Keratinocyte (primary cell): ENCODE data around the gene KCNJ16. TPM values are rescaled to one million over a fixed set of nuclear protein-coding genes. Genes with fewer than 3 reads are reported as not detected.

Experiments
- DNase-seq: peaks from one replicate; pipeline ENCODE4 v3.0.0-alpha.2; 2011; ENCODE audit warnings: low read depth, missing footprints, low spot score
- FAIRE-seq: peaks from 2 replicates; lab custom pipeline; 2011; peaks lifted over from hg19 to GRCh38; lab: Jason Lieb, UNC
- H2AFZ ChIP-seq: 2 replicates; pipeline ENCODE4 v1.6.0; 2012; ENCODE audit warnings: low read length, control low read depth, inconsistent platforms; ENCODE audit not compliant: control insufficient read depth
- H3K27ac ChIP-seq: 2 replicates; pipeline ENCODE4 v1.5.1; 2011; ENCODE audit warnings: low read length; ENCODE audit not compliant: control insufficient read depth, insufficient read depth
- H3K27me3 ChIP-seq: 3 replicates; pipeline ENCODE4 v1.6.0; 2011; ENCODE audit warnings: low read length; ENCODE audit not compliant: control insufficient read depth, insufficient read depth; ENCODE audit errors: extremely low read depth
- H3K36me3 ChIP-seq, 2 experiments: 2 replicates in 1 of 2; 3 replicates in 1 of 2; pipeline ENCODE4 v1.5.1; 2011; ENCODE audit warnings: low read length in 2 of 2, mild to moderate bottlenecking in 1 of 2; ENCODE audit not compliant: control insufficient read depth in 2 of 2, insufficient read depth in 2 of 2; ENCODE audit errors: extremely low read depth in 1 of 2
- H3K4me1 ChIP-seq: 3 replicates; pipeline ENCODE4 v1.5.1; 2011; ENCODE audit warnings: low read length; ENCODE audit not compliant: control insufficient read depth, insufficient read depth; ENCODE audit errors: extremely low read depth
- H3K4me2 ChIP-seq: 3 replicates; pipeline ENCODE4 v1.6.0; 2011; ENCODE audit warnings: low read depth, low read length; ENCODE audit not compliant: control insufficient read depth, insufficient read depth; ENCODE audit errors: extremely low read depth
- H3K4me3 ChIP-seq, 3 experiments: fragments of 200-600 bp in 1 of 3; sonication (generic) in 1 of 3; 2 replicates in 2 of 3; 3 replicates in 1 of 3; pipeline ENCODE4 v1.5.1; 2011 to 2016; ENCODE audit warnings: low read length in 3 of 3, mild to moderate bottlenecking in 3 of 3, control low read depth in 2 of 3, inconsistent platforms in 1 of 3, low read depth in 1 of 3, mixed read lengths in 1 of 3, mixed run types in 1 of 3, moderate library complexity in 1 of 3; ENCODE audit not compliant: control insufficient read depth in 2 of 3, insufficient read depth in 2 of 3; ENCODE audit errors: extremely low read depth in 1 of 3
- H3K79me2 ChIP-seq: 2 replicates; pipeline ENCODE4 v1.6.0; 2012; ENCODE audit warnings: low read length; ENCODE audit not compliant: control insufficient read depth, insufficient read depth
- H3K9ac ChIP-seq: 3 replicates; pipeline ENCODE4 v1.6.0; 2011; ENCODE audit warnings: low read length; ENCODE audit not compliant: control insufficient read depth, insufficient read depth; ENCODE audit errors: extremely low read depth
- H3K9me1 ChIP-seq: 3 replicates; pipeline ENCODE4 v1.6.0; 2011; ENCODE audit warnings: low read length; ENCODE audit not compliant: control insufficient read depth, insufficient read depth; ENCODE audit errors: extremely low read depth
- H3K9me3 ChIP-seq: 2 replicates; pipeline ENCODE4 v1.5.1; 2012; ENCODE audit warnings: low read depth, low read length; ENCODE audit not compliant: control insufficient read depth
- H4K20me1 ChIP-seq: 3 replicates; pipeline ENCODE4 v1.6.0; 2011; ENCODE audit warnings: low read length; ENCODE audit not compliant: control insufficient read depth, insufficient read depth; ENCODE audit errors: extremely low read depth
- EZH2 ChIP-seq: IDR thresholded peaks from one replicate; pipeline ENCODE4 v1.6.1; 2012; ENCODE audit warnings: inconsistent platforms, mild to moderate bottlenecking, low read length, moderate library complexity
- dilution Hi-C: fragments of 300-500 bp; cut with MboI; formaldehyde crosslinking; loops from one replicate; pipeline ENCODE4 v1.7.0; 2020; ENCODE audit warnings: low sequenced_read_pairs; ENCODE audit not compliant: extremely low pct_ligation_motif_present
- polyA plus RNA-seq, 5 experiments: library from polyadenylated mRNA; depleted of rRNA in 3 of 5; stranded (reverse) in 3 of 5; stranded (forward) in 1 of 5; unstranded in 1 of 5; fragments of >200 nt; gene quantifications; 1 replicate in 1 of 5; 2 replicates in 3 of 5; 3 replicates in 1 of 5; pipeline versions ENCODE4 v1.2.1 to v1.2.3, GENCODE V29; 2011 to 2012; ENCODE audit warnings: missing spikeins in 2 of 5, low read depth in 1 of 5, low replicate concordance in 1 of 5
- TF ChIP-seq, protein P1 (sequence below), 3 experiments: IDR thresholded peaks in 1 of 3; conservative IDR thresholded peaks in 1 of 3; optimal IDR thresholded peaks in 1 of 3; 2 replicates in 2 of 3; 3 replicates in 1 of 3; pipeline versions ENCODE3 to v1.5.1; 2011; ENCODE audit warnings: low read length in 3 of 3, mild to moderate bottlenecking in 3 of 3, moderate library complexity in 2 of 3, control low read depth in 1 of 3, inconsistent platforms in 1 of 3; ENCODE audit not compliant: insufficient read depth in 2 of 3; ENCODE audit errors: extremely low read depth in 1 of 3

Gene KCNJ16
- polyA plus RNA-seq, 1 donor (not counting 4 experiments of a cell fraction or from before 2014, with no cell fraction given) = not detected

DNA sequence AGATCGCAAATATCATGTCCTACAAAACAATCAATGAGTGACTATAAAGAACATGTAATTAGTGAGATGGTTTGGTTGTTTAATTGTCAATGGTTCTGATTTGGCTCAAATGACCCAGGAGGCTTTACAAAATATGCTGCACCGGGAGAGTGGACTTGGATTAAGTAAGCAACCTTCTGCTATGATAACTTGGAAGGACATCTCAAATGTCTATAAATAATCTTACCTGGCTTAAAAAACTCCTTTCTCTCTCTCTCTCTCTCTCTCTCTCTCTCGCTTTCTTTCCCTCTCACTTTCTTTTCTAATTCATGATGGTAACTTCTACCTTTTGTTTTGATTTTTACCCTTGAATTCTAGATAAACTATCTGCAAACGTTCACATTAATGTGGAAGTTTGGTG is 108.5 kb downstream of the KCNJ16 start:
- peaks cover 21% of the 10 kb centered on the region for H3K4me1 ChIP-seq
- dilution Hi-C loops = no loop called here
- no peak for TF ChIP-seq EZH2
- TF ChIP-seq, protein P1, sequence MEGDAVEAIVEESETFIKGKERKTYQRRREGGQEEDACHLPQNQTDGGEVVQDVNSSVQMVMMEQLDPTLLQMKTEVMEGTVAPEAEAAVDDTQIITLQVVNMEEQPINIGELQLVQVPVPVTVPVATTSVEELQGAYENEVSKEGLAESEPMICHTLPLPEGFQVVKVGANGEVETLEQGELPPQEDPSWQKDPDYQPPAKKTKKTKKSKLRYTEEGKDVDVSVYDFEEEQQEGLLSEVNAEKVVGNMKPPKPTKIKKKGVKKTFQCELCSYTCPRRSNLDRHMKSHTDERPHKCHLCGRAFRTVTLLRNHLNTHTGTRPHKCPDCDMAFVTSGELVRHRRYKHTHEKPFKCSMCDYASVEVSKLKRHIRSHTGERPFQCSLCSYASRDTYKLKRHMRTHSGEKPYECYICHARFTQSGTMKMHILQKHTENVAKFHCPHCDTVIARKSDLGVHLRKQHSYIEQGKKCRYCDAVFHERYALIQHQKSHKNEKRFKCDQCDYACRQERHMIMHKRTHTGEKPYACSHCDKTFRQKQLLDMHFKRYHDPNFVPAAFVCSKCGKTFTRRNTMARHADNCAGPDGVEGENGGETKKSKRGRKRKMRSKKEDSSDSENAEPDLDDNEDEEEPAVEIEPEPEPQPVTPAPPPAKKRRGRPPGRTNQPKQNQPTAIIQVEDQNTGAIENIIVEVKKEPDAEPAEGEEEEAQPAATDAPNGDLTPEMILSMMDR (optimal IDR thresholded peaks at IDR 0.05 in 1 of 3, IDR thresholded peaks at IDR 0.05 in 1 of 3, conservative IDR thresholded peaks at IDR 0.05 in 1 of 3; ENCODE audit: extremely low read depth in 1 of 3, insufficient read depth in 2 of 3, low read length in 3 of 3) = no peak
- H3K79me2 ChIP-seq = no peaks in the 10 kb centered on the region
- H3K27ac ChIP-seq = no peak overlapping the region
- H3K9ac ChIP-seq = no peak overlapping the region
- FAIRE-seq (no peak), DNase-seq (no peak)
- no peaks in the 10 kb centered on the region for H3K9me3 ChIP-seq
- no peaks in the 10 kb centered on the region for H3K9me1 ChIP-seq
- H3K36me3 ChIP-seq = no peaks in the 10 kb centered on the region
- H3K4me2 ChIP-seq = no peak overlapping the region
- no peak overlapping the region for H3K4me3 ChIP-seq
- H3K27me3 ChIP-seq = no peaks in the 10 kb centered on the region
- H2AFZ ChIP-seq = no peak overlapping the region
- no peaks in the 10 kb centered on the region for H4K20me1 ChIP-seq

DNA sequence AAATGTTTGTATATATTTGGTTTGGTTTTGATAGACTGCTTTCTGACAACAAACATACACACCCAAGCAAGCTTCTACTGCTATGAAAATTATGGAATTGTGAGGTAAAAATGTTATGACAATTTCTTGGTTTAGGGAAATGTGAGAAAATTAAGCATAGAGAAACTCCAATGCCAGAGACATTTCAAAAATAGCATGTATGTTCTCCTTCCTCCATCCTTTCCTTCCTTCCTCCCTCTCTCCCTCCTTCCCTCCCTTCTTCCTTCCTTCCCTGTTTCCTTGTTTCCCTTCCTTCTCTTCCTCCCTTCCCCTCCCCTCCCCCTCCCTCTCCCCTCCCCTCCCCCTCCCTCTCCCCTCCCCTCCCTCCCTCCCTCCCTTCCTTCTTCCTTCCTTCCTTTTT is 109.2 kb downstream of the KCNJ16 start:
- TF ChIP-seq EZH2 = no peak
- TF ChIP-seq, protein P1 (optimal IDR thresholded peaks at IDR 0.05 in 1 of 3, IDR thresholded peaks at IDR 0.05 in 1 of 3, conservative IDR thresholded peaks at IDR 0.05 in 1 of 3; ENCODE audit: extremely low read depth in 1 of 3, insufficient read depth in 2 of 3, low read length in 3 of 3) = no peak
- H3K36me3 ChIP-seq = no peaks in the 10 kb centered on the region
- H2AFZ ChIP-seq = no peak overlapping the region
- no peaks in the 10 kb centered on the region for H3K27me3 ChIP-seq
- H3K9me1 ChIP-seq = no peaks in the 10 kb centered on the region
- no peak overlapping the region for H3K4me3 ChIP-seq
- DNase-seq (no peak), FAIRE-seq (no peak)
- dilution Hi-C loops = no loop called here
- H3K9me3 ChIP-seq = no peaks in the 10 kb centered on the region
- H3K4me2 ChIP-seq = no peak overlapping the region
- no peak overlapping the region for H3K9ac ChIP-seq
- no peak overlapping the region for H3K27ac ChIP-seq
- no peaks in the 10 kb centered on the region for H4K20me1 ChIP-seq
- no peaks in the 10 kb centered on the region for H3K79me2 ChIP-seq
- H3K4me1 ChIP-seq = peaks cover 21% of the 10 kb centered on the region
